ENCODE measurements around the gene PURB. TPM values are rescaled to one million over a fixed set of nuclear protein-coding genes. Genes with fewer than 3 reads are reported as not detected.

PURB gene
- total and polyA plus RNA-seq, 7 donors = 8.8 to 27.2 (median 20.6) TPM

DNA sequence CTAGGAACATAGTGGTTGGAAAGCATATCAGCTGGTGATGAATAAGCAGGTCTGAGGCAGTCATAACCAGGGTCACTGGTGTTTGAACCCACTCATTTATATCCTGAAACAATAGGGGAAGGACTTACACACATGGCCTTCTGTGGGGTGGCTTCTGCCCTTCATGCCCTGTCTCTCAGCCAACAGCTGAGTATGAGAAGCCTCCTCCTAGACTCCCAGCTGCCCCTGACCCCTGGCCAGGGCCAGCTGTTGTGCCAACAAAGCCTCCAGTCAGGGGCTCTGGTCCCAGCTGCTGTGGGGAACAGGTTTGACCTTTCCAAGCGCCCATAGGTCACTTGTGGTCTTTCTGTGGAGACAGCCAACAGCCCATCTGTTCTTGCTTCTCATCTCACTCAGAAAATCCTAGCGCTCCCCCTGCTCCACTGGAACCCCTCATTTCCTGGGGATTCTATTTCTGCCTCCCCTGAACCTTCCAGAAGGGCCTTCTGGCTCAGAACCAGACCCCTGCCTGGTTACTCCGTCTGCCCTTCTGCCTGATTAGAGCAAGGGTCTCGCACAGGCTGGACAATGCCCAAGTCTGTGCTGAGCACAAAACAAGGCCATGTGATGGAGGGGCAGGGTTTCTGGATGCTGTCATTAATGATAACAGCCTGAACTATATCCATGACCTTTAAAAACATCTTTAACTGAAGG is 9.7 kb upstream of the PURB start:
- ATAC-seq (peak in 3 of 4 donors; percentile 35 to 72 (median 60)), DNase-seq (no peak)
- Histone ChIP-seq H3K27me3 (ENCODE audit: insufficient read depth in 3 of 3, low read length in 2 of 3) (no peaks in the 10 kb centered on the region), H3K36me3 (ENCODE audit: insufficient read depth in 1 of 2, low read depth in 1 of 2) (no peaks in the 10 kb centered on the region), H3K27ac (no peak overlapping the region), H3K4me3 (no peak overlapping the region), H3K4me1 (peaks cover 7% of the 10 kb centered on the region), H3K9me3 (no peaks in the 10 kb centered on the region)
- intact Hi-C loops (cut with DNase I) = no loop called here
- TF ChIP-seq CTCF (IDR thresholded peaks at IDR 0.05) = no peak
- WGBS, 3 donors = 45 to 47% (median 45%) methylated on average over 4 of the region's 4 CpGs

DNA sequence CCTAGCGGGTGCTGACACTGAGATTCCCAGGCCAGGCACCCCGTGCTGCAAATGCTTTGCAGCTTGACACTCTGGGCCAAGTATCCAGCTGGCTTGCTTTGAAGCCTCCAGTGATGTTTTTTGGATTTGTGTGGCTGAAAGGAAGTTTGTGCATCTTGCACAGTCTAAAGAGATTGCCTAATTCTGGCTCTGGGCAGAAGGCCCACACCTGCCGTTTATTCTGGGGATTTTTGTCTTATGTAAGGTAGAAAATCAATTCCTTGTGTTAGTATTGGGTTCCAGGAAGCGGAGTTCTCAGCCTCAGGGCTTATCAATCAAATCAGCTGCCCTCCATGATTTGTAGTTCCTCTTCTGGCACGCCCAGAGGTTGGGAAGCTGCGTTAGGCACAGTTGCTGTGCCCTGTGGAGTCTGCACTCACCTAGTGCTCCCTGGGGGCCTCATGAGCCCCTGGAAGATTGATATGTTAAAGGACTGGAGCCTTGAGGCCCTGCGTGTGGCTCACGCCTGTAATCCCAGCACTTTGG is 8.4 kb upstream of the PURB start:
- DNase-seq (no peak), ATAC-seq (no peak)
- Histone ChIP-seq H3K27ac (no peak overlapping the region), H3K36me3 (ENCODE audit: insufficient read depth in 1 of 2, low read depth in 1 of 2) (no peaks in the 10 kb centered on the region), H3K4me3 (no peak overlapping the region), H3K27me3 (ENCODE audit: insufficient read depth in 3 of 3, low read length in 2 of 3) (no peaks in the 10 kb centered on the region), H3K9me3 (no peaks in the 10 kb centered on the region), H3K4me1 (peaks cover 7% of the 10 kb centered on the region)
- WGBS, 3 donors = 52 to 57% (median 53%) methylated on average over 8 of the region's 8 CpGs
- no peak for TF ChIP-seq CTCF (IDR thresholded peaks at IDR 0.05)
- intact Hi-C loops (cut with DNase I) = no loop called here

GRCh38 chr7:44891791-44892190 is 6.5 kb upstream of the PURB start:
- H3K4me1 ChIP-seq = peaks cover 12% of the 10 kb centered on the region
- TF ChIP-seq CTCF (IDR thresholded peaks at IDR 0.05) = no peak
- H3K36me3 ChIP-seq (ENCODE audit: insufficient read depth in 1 of 2, low read depth in 1 of 2) = no peaks in the 10 kb centered on the region
- no peak overlapping the region for H3K27ac ChIP-seq
- H3K4me3 ChIP-seq = no peak overlapping the region
- no peaks in the 10 kb centered on the region for H3K9me3 ChIP-seq
- ATAC-seq = no peak
- intact Hi-C loops (cut with DNase I) = no loop called here
- WGBS, 3 donors = 77 to 92% (median 83%) methylated on average over 1 of the region's 1 CpG
- H3K27me3 ChIP-seq (ENCODE audit: insufficient read depth in 3 of 3, low read length in 2 of 3) = no peaks in the 10 kb centered on the region
- no peak for DNase-seq

DNA sequence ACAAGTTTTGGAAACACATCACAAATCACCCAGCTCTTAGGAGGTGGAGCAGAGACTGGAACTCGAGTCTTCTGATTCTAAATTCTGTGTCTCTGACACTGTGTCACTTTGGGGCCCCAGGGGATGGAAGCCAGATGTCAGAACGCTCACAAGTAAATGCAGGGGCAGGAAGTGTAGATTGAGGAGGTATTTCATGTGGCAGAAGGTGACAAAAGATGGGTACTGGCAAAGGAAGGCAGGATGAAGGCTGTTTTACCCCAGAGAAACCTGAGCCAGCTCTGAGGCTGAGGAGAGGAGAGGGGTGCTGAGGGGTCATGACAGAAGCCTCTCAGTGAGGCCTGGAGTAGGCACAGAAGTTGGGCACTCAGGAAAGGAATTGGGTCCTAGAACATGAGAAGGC is 6.0 kb upstream of the PURB start:
- no peaks in the 10 kb centered on the region for H3K27me3 ChIP-seq (ENCODE audit: insufficient read depth in 3 of 3, low read length in 2 of 3)
- H3K36me3 ChIP-seq (ENCODE audit: insufficient read depth in 1 of 2, low read depth in 1 of 2) = no peaks in the 10 kb centered on the region
- WGBS, 3 donors = 42 to 46% (median 44%) methylated on average over 2 of the region's 2 CpGs
- DNase-seq (no peak), ATAC-seq (no peak)
- no peak for TF ChIP-seq CTCF (IDR thresholded peaks at IDR 0.05)
- H3K4me3 ChIP-seq = no peak overlapping the region
- H3K27ac ChIP-seq = no peak overlapping the region
- H3K9me3 ChIP-seq = no peaks in the 10 kb centered on the region
- intact Hi-C loops (cut with DNase I) = no loop called here
- peaks cover 15% of the 10 kb centered on the region for H3K4me1 ChIP-seq
